IMR-90 (cell line): ENCODE results near the gene SMIM5. TPM values are rescaled to one million over a fixed set of nuclear protein-coding genes. Genes with fewer than 3 reads are reported as not detected.

ENCODE experiments used
- ATAC-seq: fragments of 200-7000 bp; cut with Tn5 transposase; 2 replicates; pipeline ENCODE4 v1.9.1; 2020; ENCODE audit warnings: low read depth, mild to moderate bottlenecking, moderate library complexity
- BruUV-seq: library from RNA; stranded (reverse); fragments of 400-500 nt; replicated peaks from 2 replicates; lab custom pipeline; 2021; lab: Mats Ljungman, UMichigan
- CTCF ChIA-PET: fragments of 300-600 bp; formaldehyde crosslinking; extraction: SDS; loops from one replicate; lab custom pipeline; 2021; ENCODE audit warnings: antibody characterized with exemption; lab: Yijun Ruan, JAX
- POLR2A ChIA-PET: fragments of 300-600 bp; sonication (Branson Sonifier 250); formaldehyde crosslinking; loops from one replicate; lab custom pipeline; 2022; ENCODE audit warnings: antibody characterized with exemption; ENCODE audit not compliant: unreplicated experiment; lab: Charles Lee
- DNase-seq: peaks from one replicate; pipeline ENCODE4 v3.0.0; 2013
- H2AFZ ChIP-seq: replicated peaks from 2 replicates; pipeline ENCODE3; 2013; ENCODE audit warnings: low read length, mild to moderate bottlenecking; ENCODE audit not compliant: poor library complexity
- H2AK5ac ChIP-seq: 2 replicates; pipeline ENCODE4 v1.6.1; 2013; ENCODE audit warnings: low read depth, low read length, inconsistent platforms
- H2AK9ac ChIP-seq: replicated peaks from 2 replicates; pipeline ENCODE3; 2013; ENCODE audit warnings: mild to moderate bottlenecking, low read depth, low read length, moderate library complexity; ENCODE audit not compliant: poor library complexity
- H2BK120ac ChIP-seq: 2 replicates; pipeline ENCODE4 v1.6.1; 2013; ENCODE audit warnings: low read depth, low read length, inconsistent platforms
- H2BK15ac ChIP-seq: 3 replicates; pipeline ENCODE4 v1.6.1; 2013; ENCODE audit warnings: low read depth, low read length, inconsistent platforms
- H2BK20ac ChIP-seq: 2 replicates; pipeline ENCODE4 v1.6.1; 2013; ENCODE audit warnings: low read depth, mild to moderate bottlenecking, inconsistent platforms, low read length, moderate library complexity
- H2BK5ac ChIP-seq: 2 replicates; pipeline ENCODE4 v1.6.1; 2013; ENCODE audit warnings: mild to moderate bottlenecking, low read depth, low read length, inconsistent platforms; ENCODE audit not compliant: poor library complexity, severe bottlenecking
- H3K14ac ChIP-seq: replicated peaks from 2 replicates; pipeline ENCODE4 v1.6.1; 2013; ENCODE audit warnings: low read depth, low read length, inconsistent platforms
- H3K18ac ChIP-seq: 2 replicates; pipeline ENCODE4 v1.6.1; 2013; ENCODE audit warnings: low read depth, low read length, control low read depth
- H3K23ac ChIP-seq: 2 replicates; pipeline ENCODE4 v1.6.1; 2013; ENCODE audit warnings: low read depth, low read length, inconsistent platforms
- H3K27ac ChIP-seq: 2 replicates; pipeline ENCODE4 v1.5.1; 2013; ENCODE audit warnings: mild to moderate bottlenecking, control low read depth, low read length; ENCODE audit not compliant: insufficient read depth
- H3K27me3 ChIP-seq: 2 replicates; pipeline ENCODE4 v1.6.1; 2013; ENCODE audit warnings: low read length; ENCODE audit not compliant: control insufficient read depth, insufficient read depth
- H3K36me3 ChIP-seq: 2 replicates; pipeline ENCODE4 v1.6.1; 2013; ENCODE audit warnings: low read length, mixed read lengths; ENCODE audit not compliant: control insufficient read depth, insufficient read depth
- H3K4ac ChIP-seq: 2 replicates; pipeline ENCODE4 v1.6.1; 2013; ENCODE audit warnings: low read depth, low read length, inconsistent platforms
- H3K4me1 ChIP-seq: 2 replicates; pipeline ENCODE4 v1.6.1; 2013; ENCODE audit warnings: low read length, mixed read lengths; ENCODE audit not compliant: control insufficient read depth, insufficient read depth
- H3K4me2 ChIP-seq: 2 replicates; pipeline ENCODE4 v1.6.1; 2013; ENCODE audit warnings: low read depth, mild to moderate bottlenecking, control low read depth, low read length, moderate library complexity
- H3K4me3 ChIP-seq: 2 replicates; pipeline ENCODE4 v1.5.1; 2013; ENCODE audit warnings: low read depth, mild to moderate bottlenecking, control low read depth, low read length, moderate library complexity; ENCODE audit not compliant: insufficient read depth
- H3K56ac ChIP-seq: 2 replicates; pipeline ENCODE4 v1.6.1; 2013; ENCODE audit warnings: low read length, inconsistent platforms; ENCODE audit not compliant: insufficient read depth; ENCODE audit errors: extremely low read depth
- H3K79me1 ChIP-seq, 2 experiments: 2 replicates each; pipeline ENCODE4 v1.6.1; 2013; ENCODE audit warnings: low read length in 2 of 2, inconsistent platforms in 1 of 2, low read depth in 1 of 2
- H3K9ac ChIP-seq: 2 replicates; pipeline ENCODE4 v1.6.1; 2013; ENCODE audit warnings: low read depth, low read length, control low read depth
- H3K9me1 ChIP-seq: 2 replicates; pipeline ENCODE4 v1.6.1; 2013; ENCODE audit warnings: low read length, inconsistent platforms; ENCODE audit not compliant: insufficient read depth
- H3K9me3 ChIP-seq: 2 replicates; pipeline ENCODE4 v1.6.1; 2013; ENCODE audit warnings: low read length; ENCODE audit not compliant: control insufficient read depth, insufficient read depth
- H4K20me1 ChIP-seq: 2 replicates; pipeline ENCODE4 v1.6.1; 2013; ENCODE audit warnings: low read length, inconsistent platforms; ENCODE audit not compliant: insufficient read depth
- H4K5ac ChIP-seq: 2 replicates; pipeline ENCODE4 v1.6.1; 2013; ENCODE audit warnings: mild to moderate bottlenecking, low read depth, low read length, control low read depth
- H4K8ac ChIP-seq, 2 experiments: 2 replicates each; pipeline ENCODE4 v1.6.1; 2013; ENCODE audit warnings: low read depth in 2 of 2, low read length in 2 of 2, control low read depth in 1 of 2, inconsistent platforms in 1 of 2
- H4K91ac ChIP-seq: 2 replicates; pipeline ENCODE4 v1.6.1; 2013; ENCODE audit warnings: low read depth, low read length, inconsistent platforms; ENCODE audit not compliant: insufficient read depth
- CEBPB ChIP-seq: IDR thresholded peaks from 2 replicates; pipeline ENCODE4 v1.6.1; 2012; ENCODE audit warnings: low read depth, low read length, improper control_type of control experiment
- FOS ChIP-seq: fragments of 150-350 bp; IDR thresholded peaks from 2 replicates; pipeline ENCODE4 v1.6.1; 2016; ENCODE audit warnings: low read depth, low read length
- MAFK ChIP-seq: IDR thresholded peaks from 2 replicates; pipeline ENCODE4 v1.6.1; 2012; ENCODE audit warnings: low read depth, low read length, improper control_type of control experiment
- MAZ ChIP-seq: IDR thresholded peaks from 2 replicates; pipeline ENCODE4 v1.6.1; 2012; ENCODE audit warnings: low read depth, mild to moderate bottlenecking, low read length, improper control_type of control experiment, moderate library complexity, borderline replicate concordance
- NFE2L2 ChIP-seq: fragments of 150-350 bp; IDR thresholded peaks from 2 replicates; pipeline ENCODE4 v1.6.1; 2016; ENCODE audit warnings: low read depth, mild to moderate bottlenecking, low read length
- POLR2A ChIP-seq: IDR thresholded peaks from 2 replicates; pipeline ENCODE4 v1.6.1; 2012; ENCODE audit warnings: mild to moderate bottlenecking, low read depth, low read length
- RFX5 ChIP-seq: IDR thresholded peaks from 2 replicates; pipeline ENCODE4 v1.8.0; 2012; ENCODE audit warnings: low read depth, mild to moderate bottlenecking, low read length, moderate library complexity
- WGBS, 2 experiments: methylation state at CpG; one replicate each; pipeline versions ENCODE4 v1.1.5 to v1.1.7; 2013; ENCODE audit warnings: missing lambda C conversion rate in 2 of 2; ENCODE audit not compliant: insufficient read length in 1 of 2; ENCODE audit errors: extremely low coverage in 2 of 2; 5-methylcytosine and 5-hydroxymethylcytosine counted together
- dilution Hi-C: fragments of 300-500 bp; cut with HindIII; formaldehyde crosslinking; loops from one replicate; pipeline ENCODE4 v1.14.3; 2018; ENCODE audit warnings: low sequenced_read_pairs; ENCODE audit not compliant: unreplicated experiment
- in situ Hi-C: fragments of 300-500 bp; cut with MboI; formaldehyde crosslinking; loops from 3 replicates; pipeline ENCODE4 v1.14.3; 2019; ENCODE audit warnings: low sequenced_read_pairs, inconsistent platforms, mixed read lengths
- intact Hi-C: fragments of 100-400 bp; cut with micrococcal nuclease; formaldehyde crosslinking; loops from 2 replicates; pipeline ENCODE4 v1.10.0; 2022
- polyA plus RNA-seq, 3 experiments: library from polyadenylated mRNA; depleted of rRNA; stranded (reverse); fragments of >200 nt; gene quantifications; 2 replicates each; pipeline ENCODE4 v1.2.3, GENCODE V29; 2012; ENCODE audit warnings: low replicate concordance in 1 of 3
- total RNA-seq: library from RNA; depleted of rRNA; stranded (reverse); fragments of >200 nt; gene quantifications from 2 replicates; pipeline ENCODE4 v1.2.3, GENCODE V29; 2012
- TF ChIP-seq, protein P1 (sequence below): conservative IDR thresholded peaks from 2 replicates; pipeline ENCODE4 v1.5.1; 2012; ENCODE audit warnings: mild to moderate bottlenecking, low read depth, low read length, improper control_type of control experiment

SMIM5 gene
- total and polyA plus RNA-seq, 2 of the 4 experiments (the other 2 are of a cell fraction) = not detected

DNA sequence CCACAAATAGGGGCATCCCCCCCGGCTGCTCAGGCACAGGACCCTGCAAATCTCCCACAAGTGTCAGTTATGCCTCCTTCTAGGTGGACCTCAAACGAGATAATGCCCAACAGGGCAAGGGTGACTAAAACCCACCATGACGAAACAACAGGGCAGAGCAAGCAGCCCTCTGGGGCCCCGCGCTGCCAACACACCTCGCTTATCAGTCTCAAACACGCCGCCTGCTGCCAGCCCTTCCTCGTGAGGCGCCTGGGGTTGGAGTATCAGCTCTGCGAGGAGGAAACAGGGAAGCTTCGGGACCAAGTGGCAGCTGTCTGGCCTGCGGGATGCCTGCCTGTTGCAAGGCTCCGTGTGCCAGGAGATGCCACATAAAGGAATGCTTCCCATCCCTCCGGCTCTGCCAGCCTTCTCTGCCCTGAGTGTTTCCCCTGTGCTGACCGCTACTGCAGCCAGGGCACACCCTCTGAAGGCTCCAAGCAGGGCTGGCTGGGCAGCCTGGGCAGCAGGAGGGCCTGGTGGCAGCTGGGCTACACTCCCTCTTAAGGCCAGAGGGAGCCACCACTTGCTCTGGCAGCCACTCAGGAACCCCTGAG lies 2.5 kb downstream of the SMIM5 start:
- H4K8ac ChIP-seq = no peak overlapping the region
- 78% methylated on average over 15 of the region's 16 CpGs; no CpG with 5 or more reads in 1 of the 2 experiments for WGBS, 2 experiments
- POLR2A ChIA-PET = no interaction called here
- intact Hi-C loops (no loop called here), in situ Hi-C loops (no loop called here), dilution Hi-C loops (no loop called here)
- peaks cover 10% of the 10 kb centered on the region; the same call in 1 of the 2 replicates for H3K36me3 ChIP-seq
- no peak overlapping the region for H4K91ac ChIP-seq
- no peak overlapping the region for H2BK5ac ChIP-seq
- ATAC-seq (no peak), DNase-seq (no peak)
- H3K4me3 ChIP-seq = no peak overlapping the region
- H4K20me1 ChIP-seq = peaks cover 9% of the 10 kb centered on the region
- no peak overlapping the region for H2AFZ ChIP-seq
- H3K23ac ChIP-seq = no peak overlapping the region
- H3K27me3 ChIP-seq = no peaks in the 10 kb centered on the region
- H2BK20ac ChIP-seq = no peak overlapping the region
- H3K56ac ChIP-seq = no peak overlapping the region
- no peak overlapping the region for H3K27ac ChIP-seq
- H2AK5ac ChIP-seq = no peak overlapping the region
- no peak overlapping the region for H4K5ac ChIP-seq
- H3K79me1 ChIP-seq = peaks cover 0 to 3% of the 10 kb centered on the region in 2 experiments; a peak in 1 of 4 replicates
- H2BK15ac ChIP-seq = no peak overlapping the region
- no peak overlapping the region for H3K14ac ChIP-seq
- no peak overlapping the region for H2BK120ac ChIP-seq
- H3K4ac ChIP-seq = no peak overlapping the region
- H3K4me1 ChIP-seq = peaks cover 15% of the 10 kb centered on the region
- no peaks in the 10 kb centered on the region for H3K9me1 ChIP-seq
- no peaks in the 10 kb centered on the region for H3K9me3 ChIP-seq
- no peak overlapping the region for H3K18ac ChIP-seq
- no peak overlapping the region for H2AK9ac ChIP-seq
- no peak overlapping the region for H3K4me2 ChIP-seq
- no peak overlapping the region for H3K9ac ChIP-seq
- TF ChIP-seq NFE2L2 = no peak
- TF ChIP-seq MAZ = no peak
- TF ChIP-seq RFX5 = no peak
- TF ChIP-seq POLR2A = no peak
- TF ChIP-seq, protein P1, sequence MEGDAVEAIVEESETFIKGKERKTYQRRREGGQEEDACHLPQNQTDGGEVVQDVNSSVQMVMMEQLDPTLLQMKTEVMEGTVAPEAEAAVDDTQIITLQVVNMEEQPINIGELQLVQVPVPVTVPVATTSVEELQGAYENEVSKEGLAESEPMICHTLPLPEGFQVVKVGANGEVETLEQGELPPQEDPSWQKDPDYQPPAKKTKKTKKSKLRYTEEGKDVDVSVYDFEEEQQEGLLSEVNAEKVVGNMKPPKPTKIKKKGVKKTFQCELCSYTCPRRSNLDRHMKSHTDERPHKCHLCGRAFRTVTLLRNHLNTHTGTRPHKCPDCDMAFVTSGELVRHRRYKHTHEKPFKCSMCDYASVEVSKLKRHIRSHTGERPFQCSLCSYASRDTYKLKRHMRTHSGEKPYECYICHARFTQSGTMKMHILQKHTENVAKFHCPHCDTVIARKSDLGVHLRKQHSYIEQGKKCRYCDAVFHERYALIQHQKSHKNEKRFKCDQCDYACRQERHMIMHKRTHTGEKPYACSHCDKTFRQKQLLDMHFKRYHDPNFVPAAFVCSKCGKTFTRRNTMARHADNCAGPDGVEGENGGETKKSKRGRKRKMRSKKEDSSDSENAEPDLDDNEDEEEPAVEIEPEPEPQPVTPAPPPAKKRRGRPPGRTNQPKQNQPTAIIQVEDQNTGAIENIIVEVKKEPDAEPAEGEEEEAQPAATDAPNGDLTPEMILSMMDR = no peak
- TF ChIP-seq FOS = no peak
- no peak for TF ChIP-seq MAFK
- TF ChIP-seq CEBPB = no peak
- CTCF ChIA-PET = no interaction called here
- BruUV-seq = no TSS peak
